ENCODE data around the gene TRIO. TPM values are rescaled to one million over a fixed set of nuclear protein-coding genes. Genes with fewer than 3 reads are reported as not detected.

Gene TRIO
- total RNA-seq, 6 donors from 2014 or later: 138 to 408 (median 156) TPM

DNA sequence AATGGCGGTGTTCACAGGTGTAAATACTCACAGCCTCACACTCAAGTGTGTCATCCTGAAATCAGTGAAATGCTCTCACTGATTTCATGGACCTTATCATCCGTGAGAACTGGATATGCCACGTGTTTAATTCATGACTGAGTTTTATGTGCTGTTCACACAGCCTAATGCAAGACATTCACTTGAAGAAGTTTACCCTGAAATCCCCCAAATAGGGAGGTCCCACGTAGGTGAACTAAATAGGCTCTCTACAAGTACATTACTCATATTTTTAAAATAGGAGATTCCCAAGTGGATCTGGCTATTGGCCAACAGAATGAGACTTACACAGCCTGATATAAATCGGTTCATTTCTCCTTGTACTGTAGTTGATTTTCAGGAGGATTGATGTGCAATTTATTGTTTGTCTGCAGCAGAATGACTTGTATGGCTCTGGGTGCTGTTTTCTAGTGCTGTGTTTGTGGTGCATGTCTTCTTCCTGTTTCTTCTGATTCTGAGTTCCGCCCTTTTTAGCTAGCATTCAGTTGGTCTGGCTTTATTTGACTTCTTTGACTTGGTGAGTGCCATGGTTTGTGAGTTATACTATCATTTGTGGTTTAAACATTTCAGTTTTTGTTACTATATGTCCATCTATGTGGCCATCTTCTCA, 25.1 kb downstream of the TRIO start:
- H3K27ac ChIP-seq: peak overlapping the region in 1 of 4 donors; percentile 23
- no peak for TF ChIP-seq POLR2AphosphoS5 (IDR thresholded peaks at IDR 0.05)
- TF ChIP-seq, protein P1, sequence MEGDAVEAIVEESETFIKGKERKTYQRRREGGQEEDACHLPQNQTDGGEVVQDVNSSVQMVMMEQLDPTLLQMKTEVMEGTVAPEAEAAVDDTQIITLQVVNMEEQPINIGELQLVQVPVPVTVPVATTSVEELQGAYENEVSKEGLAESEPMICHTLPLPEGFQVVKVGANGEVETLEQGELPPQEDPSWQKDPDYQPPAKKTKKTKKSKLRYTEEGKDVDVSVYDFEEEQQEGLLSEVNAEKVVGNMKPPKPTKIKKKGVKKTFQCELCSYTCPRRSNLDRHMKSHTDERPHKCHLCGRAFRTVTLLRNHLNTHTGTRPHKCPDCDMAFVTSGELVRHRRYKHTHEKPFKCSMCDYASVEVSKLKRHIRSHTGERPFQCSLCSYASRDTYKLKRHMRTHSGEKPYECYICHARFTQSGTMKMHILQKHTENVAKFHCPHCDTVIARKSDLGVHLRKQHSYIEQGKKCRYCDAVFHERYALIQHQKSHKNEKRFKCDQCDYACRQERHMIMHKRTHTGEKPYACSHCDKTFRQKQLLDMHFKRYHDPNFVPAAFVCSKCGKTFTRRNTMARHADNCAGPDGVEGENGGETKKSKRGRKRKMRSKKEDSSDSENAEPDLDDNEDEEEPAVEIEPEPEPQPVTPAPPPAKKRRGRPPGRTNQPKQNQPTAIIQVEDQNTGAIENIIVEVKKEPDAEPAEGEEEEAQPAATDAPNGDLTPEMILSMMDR (IDR thresholded peaks at IDR 0.05): no peak
- no peak for TF ChIP-seq EP300 (IDR thresholded peaks at IDR 0.05)
- no peak for TF ChIP-seq POLR2A (IDR thresholded peaks at IDR 0.05)
- peaks cover 37 to 54% (median 47%) of the 10 kb centered on the region in 4 donors for H3K4me1 ChIP-seq
- ATAC-seq (ENCODE audit: low FRiP score in 2 of 2): peak in 1 of 2 donors; percentile 34
- DNase-seq: no peak
- no peaks in the 10 kb centered on the region for H3K27me3 ChIP-seq
- no peak overlapping the region for H3K4me3 ChIP-seq
- no peaks in the 10 kb centered on the region for H3K9me3 ChIP-seq
- 61 to 80% methylated on average over 6 of the region's 6 CpGs for WGBS, 2 donors
- no peaks in the 10 kb centered on the region for H3K36me3 ChIP-seq

DNA sequence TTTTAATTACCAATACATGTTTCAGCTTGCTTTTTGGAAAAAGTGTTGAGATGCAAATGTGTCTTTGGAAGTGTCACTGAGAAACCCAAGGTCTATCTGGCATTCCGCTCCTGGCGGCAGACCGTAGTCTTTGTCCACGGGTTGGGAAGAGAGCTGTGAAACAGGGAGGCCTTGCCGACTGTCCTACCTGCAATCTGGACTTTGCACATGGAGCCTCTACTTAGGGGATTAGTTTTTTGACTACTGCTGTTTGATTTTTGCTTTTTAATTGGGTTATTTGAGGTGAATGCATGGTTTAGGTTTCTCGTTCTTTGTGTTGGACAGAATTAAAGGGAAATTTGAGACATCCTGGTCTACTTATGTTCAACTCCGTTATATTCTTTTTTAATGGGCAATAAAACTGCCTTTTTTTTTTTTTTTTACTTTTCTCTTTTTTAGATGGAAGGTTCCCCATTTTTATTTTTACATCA, 25.7 kb downstream of the TRIO start:
- no peak for DNase-seq
- WGBS, 2 donors: 79 to 90% methylated on average over 7 of the region's 7 CpGs
- Histone ChIP-seq H3K4me1 (peaks cover 41 to 59% (median 53%) of the 10 kb centered on the region in 4 donors), H3K27ac (peak overlapping the region in 1 of 4 donors; percentile 23), H3K4me3 (no peak overlapping the region), H3K36me3 (no peaks in the 10 kb centered on the region), H3K9me3 (no peaks in the 10 kb centered on the region), H3K27me3 (no peaks in the 10 kb centered on the region)
- TF ChIP-seq, protein P1 (IDR thresholded peaks at IDR 0.05): no peak
- TF ChIP-seq POLR2AphosphoS5 (IDR thresholded peaks at IDR 0.05): no peak
- TF ChIP-seq EP300 (IDR thresholded peaks at IDR 0.05): no peak
- TF ChIP-seq POLR2A (IDR thresholded peaks at IDR 0.05): no peak
- ATAC-seq (ENCODE audit: low FRiP score in 2 of 2): no peak

DNA sequence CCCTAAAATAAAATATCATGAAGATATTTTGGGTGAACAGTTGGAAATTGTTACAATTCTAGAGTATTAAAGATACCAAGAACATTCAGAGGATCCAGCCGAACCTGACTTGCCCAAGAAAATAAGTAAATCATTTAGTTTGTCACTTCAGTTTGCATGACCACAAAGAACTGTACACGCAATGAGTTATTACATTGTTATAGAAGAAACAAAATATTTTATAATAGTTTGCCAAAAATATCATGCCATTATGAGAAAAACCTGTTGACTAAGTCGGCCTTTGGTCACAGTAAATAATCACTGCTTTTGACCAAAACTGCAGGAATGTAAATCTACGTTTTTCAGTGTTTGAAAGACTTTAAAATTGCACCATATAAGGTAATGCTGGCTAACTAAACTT, 27.9 kb downstream of the TRIO start:
- 57 to 64% methylated on average over 4 of the region's 4 CpGs for WGBS, 2 donors
- TF ChIP-seq POLR2AphosphoS5 (IDR thresholded peaks at IDR 0.05) (no peak), POLR2A (IDR thresholded peaks at IDR 0.05) (no peak), EP300 (IDR thresholded peaks at IDR 0.05) (no peak)
- TF ChIP-seq, protein P1 (IDR thresholded peaks at IDR 0.05): no peak
- H3K27me3 ChIP-seq: no peaks in the 10 kb centered on the region
- no peak for DNase-seq
- H3K27ac ChIP-seq: peak overlapping the region in 1 of 4 donors; percentile 29
- ATAC-seq (ENCODE audit: low FRiP score in 2 of 2): no peak
- H3K36me3 ChIP-seq: no peaks in the 10 kb centered on the region
- no peaks in the 10 kb centered on the region for H3K9me3 ChIP-seq
- H3K4me1 ChIP-seq: peaks cover 38 to 71% (median 54%) of the 10 kb centered on the region in 4 donors
- H3K4me3 ChIP-seq: no peak overlapping the region

DNA sequence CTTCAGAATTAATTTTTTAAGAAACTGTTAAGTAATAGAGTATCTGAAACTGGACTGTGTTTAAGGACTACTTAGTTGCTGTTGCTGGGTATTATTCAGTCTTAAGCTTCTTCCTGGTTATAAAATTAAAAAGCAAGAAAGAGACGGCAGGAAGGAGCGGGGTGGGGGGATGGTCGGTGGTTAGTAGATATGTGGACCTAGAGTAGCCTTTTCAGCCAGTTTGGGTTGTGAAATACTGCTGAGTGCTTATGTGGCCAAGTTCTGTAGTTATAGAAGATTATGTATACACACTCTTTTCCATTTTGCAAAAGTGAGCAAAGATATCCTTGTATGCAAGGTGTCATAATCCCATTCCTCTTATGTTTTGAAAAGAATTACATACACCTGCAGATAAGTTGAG, 28.5 kb downstream of the TRIO start:
- WGBS, 2 donors: 19 to 34% methylated on average over 3 of the region's 3 CpGs
- Histone ChIP-seq H3K4me1 (peaks cover 36 to 67% (median 54%) of the 10 kb centered on the region in 4 donors), H3K4me3 (no peak overlapping the region), H3K27ac (peak overlapping the region in 1 of 4 donors; percentile 29), H3K27me3 (no peaks in the 10 kb centered on the region), H3K9me3 (no peaks in the 10 kb centered on the region), H3K36me3 (no peaks in the 10 kb centered on the region)
- ATAC-seq (ENCODE audit: low FRiP score in 2 of 2) (peak; percentile 51 to 73), DNase-seq (peak in 1 of 2 donors; percentile 70)
- no peak for TF ChIP-seq POLR2AphosphoS5 (IDR thresholded peaks at IDR 0.05)

DNA sequence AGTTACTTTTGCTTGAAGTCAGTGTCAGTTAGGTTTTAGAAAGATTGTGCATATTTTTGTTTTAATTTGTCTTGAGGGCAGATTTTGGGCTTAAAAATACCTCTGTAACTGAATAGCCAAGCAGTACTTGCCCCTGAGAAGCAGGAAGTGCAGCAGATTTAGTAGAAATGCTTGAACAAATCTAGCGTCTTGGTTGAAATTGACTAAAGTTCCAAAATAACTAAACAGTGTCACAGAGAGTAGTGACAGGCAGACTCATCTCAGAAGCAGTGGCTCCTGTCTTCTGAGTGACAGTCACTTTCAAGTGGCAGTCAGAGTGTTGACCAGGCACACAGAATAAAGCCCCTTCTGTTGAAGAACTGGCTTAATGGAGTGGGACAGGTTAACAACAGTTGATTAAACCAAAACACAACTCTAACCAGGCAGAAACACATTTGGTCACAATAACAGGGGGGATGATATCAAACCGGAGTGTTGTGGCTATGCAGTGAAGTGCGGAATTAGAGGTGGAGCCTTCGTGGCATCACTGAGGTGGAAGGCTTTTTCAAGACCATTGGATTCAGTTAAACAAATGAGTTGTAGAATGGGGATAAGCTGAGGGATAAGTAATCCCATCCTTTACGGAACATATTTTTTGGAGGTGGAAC, 29.1 kb downstream of the TRIO start:
- WGBS, 2 donors: 72 to 74% methylated on average over 5 of the region's 5 CpGs
- Histone ChIP-seq H3K27me3 (no peaks in the 10 kb centered on the region), H3K27ac (peak overlapping the region in 1 of 4 donors; percentile 29), H3K4me1 (peaks cover 32 to 61% (median 49%) of the 10 kb centered on the region in 4 donors), H3K9me3 (no peaks in the 10 kb centered on the region), H3K36me3 (no peaks in the 10 kb centered on the region), H3K4me3 (no peak overlapping the region)
- no peak for TF ChIP-seq EP300 (IDR thresholded peaks at IDR 0.05)
- no peak for TF ChIP-seq POLR2A (IDR thresholded peaks at IDR 0.05)
- no peak for TF ChIP-seq POLR2AphosphoS5 (IDR thresholded peaks at IDR 0.05)
- TF ChIP-seq, protein P1 (IDR thresholded peaks at IDR 0.05): no peak
- ATAC-seq (ENCODE audit: low FRiP score in 2 of 2) (no peak), DNase-seq (no peak)

All from upper lobe of left lung (tissue), 6 donors.